ENCODE results near the gene ITIH1. TPM values are rescaled to one million over a fixed set of nuclear protein-coding genes. Genes with fewer than 3 reads are reported as not detected.

Gene ITIH1
- total RNA-seq, 1 experiment from 2014 or later = not detected

GRCh38 chr3:52798978-52799476, 21.6 kb downstream of the ITIH1 start:
- DNase-seq = peak in 1 of 2 experiments; percentile 21
- ChIA-PET POLR2A (no interaction called here), CTCF (interaction anchor here (0.8 to 1.3 kb wide), 3 partner anchors 15 to 22 kb away, joined by 3 to 5 read pairs (median 3); no protein-coding TSS in a partner anchor)
- no peak overlapping the region for H3K4me3 ChIP-seq (ENCODE audit: low read depth, low read length)
- H3K27me3 Mint-ChIP-seq (ENCODE audit: insufficient read depth, unreplicated experiment) = no peaks in the 10 kb centered on the region
- no peaks in the 10 kb centered on the region for H3K27me3 ChIP-seq (replicated peaks; ENCODE audit: control insufficient read depth, insufficient read depth, low read length)
- no peaks in the 10 kb centered on the region for H3K36me3 ChIP-seq (ENCODE audit: control insufficient read depth, insufficient read depth, low read length)
- no peak overlapping the region for H3K27ac Mint-ChIP-seq (ENCODE audit: unreplicated experiment)
- no peaks in the 10 kb centered on the region for H3K9me3 Mint-ChIP-seq (ENCODE audit: unreplicated experiment)
- no peaks in the 10 kb centered on the region for H3K4me1 ChIP-seq
- no peaks in the 10 kb centered on the region for H3K9me3 ChIP-seq
- no peaks in the 10 kb centered on the region for H3K36me3 Mint-ChIP-seq (ENCODE audit: insufficient read depth, unreplicated experiment)
- peak; percentile 5 to 39 for TF ChIP-seq CTCF (IDR thresholded peaks at IDR 0.05; ENCODE audit: insufficient read depth in 1 of 2, low read depth in 1 of 2, low read length in 1 of 2, severe bottlenecking in 1 of 2, unreplicated experiment in 1 of 2)
- H3K4me3 Mint-ChIP-seq (ENCODE audit: unreplicated experiment) = no peak overlapping the region
- BruUV-seq (replicated peaks) = no TSS peak
- H3K4me1 Mint-ChIP-seq (ENCODE audit: low read depth, unreplicated experiment) = peaks cover 8% of the 10 kb centered on the region
- intact Hi-C loops (cut with micrococcal nuclease; ENCODE audit: unreplicated experiment) = no loop called here

GRCh38 chr3:52800079-52800478, 22.7 kb downstream of the ITIH1 start:
- Mint-ChIP-seq H3K4me3 (ENCODE audit: unreplicated experiment) (no peak overlapping the region), H3K9me3 (ENCODE audit: unreplicated experiment) (no peaks in the 10 kb centered on the region), H3K27ac (ENCODE audit: unreplicated experiment) (no peak overlapping the region), H3K27me3 (ENCODE audit: insufficient read depth, unreplicated experiment) (no peaks in the 10 kb centered on the region), H3K4me1 (ENCODE audit: low read depth, unreplicated experiment) (peaks cover 8% of the 10 kb centered on the region), H3K36me3 (ENCODE audit: insufficient read depth, unreplicated experiment) (no peaks in the 10 kb centered on the region)
- Histone ChIP-seq H3K27me3 (replicated peaks; ENCODE audit: control insufficient read depth, insufficient read depth, low read length) (no peaks in the 10 kb centered on the region), H3K4me1 (no peaks in the 10 kb centered on the region), H3K4me3 (ENCODE audit: low read depth, low read length) (no peak overlapping the region), H3K9me3 (no peaks in the 10 kb centered on the region), H3K36me3 (ENCODE audit: control insufficient read depth, insufficient read depth, low read length) (no peaks in the 10 kb centered on the region)
- DNase-seq = no peak
- TF ChIP-seq CTCF (IDR thresholded peaks at IDR 0.05; ENCODE audit: insufficient read depth in 1 of 2, low read depth in 1 of 2, low read length in 1 of 2, severe bottlenecking in 1 of 2, unreplicated experiment in 1 of 2) = no peak
- BruUV-seq (replicated peaks) = no TSS peak
- POLR2A ChIA-PET = no interaction called here
- intact Hi-C loops (cut with micrococcal nuclease; ENCODE audit: unreplicated experiment) = no loop called here
- CTCF ChIA-PET = interaction anchor here (1.3 kb wide), 2 partner anchors 8 to 21 kb away, joined by 3 read pairs; no protein-coding TSS in a partner anchor

- Histone ChIP-seq H3K4me1 (no peaks in the 10 kb centered on the region), H3K9me3 (no peaks in the 10 kb centered on the region), H3K4me3 (ENCODE audit: low read depth, low read length) (no peak overlapping the region), H3K36me3 (ENCODE audit: control insufficient read depth, insufficient read depth, low read length) (no peaks in the 10 kb centered on the region), H3K27me3 (replicated peaks; ENCODE audit: control insufficient read depth, insufficient read depth, low read length) (no peaks in the 10 kb centered on the region)
- H3K4me3 Mint-ChIP-seq (ENCODE audit: unreplicated experiment) = no peak overlapping the region
- DNase-seq = no peak
- ChIA-PET CTCF (no interaction called here), POLR2A (no interaction called here)
- H3K36me3 Mint-ChIP-seq (ENCODE audit: insufficient read depth, unreplicated experiment) = no peaks in the 10 kb centered on the region
- H3K4me1 Mint-ChIP-seq (ENCODE audit: low read depth, unreplicated experiment) = peaks cover 8% of the 10 kb centered on the region
- TF ChIP-seq CTCF (IDR thresholded peaks at IDR 0.05; ENCODE audit: insufficient read depth in 1 of 2, low read depth in 1 of 2, low read length in 1 of 2, severe bottlenecking in 1 of 2, unreplicated experiment in 1 of 2) = no peak
- intact Hi-C loops (cut with micrococcal nuclease; ENCODE audit: unreplicated experiment) = no loop called here
- no peak overlapping the region for H3K27ac Mint-ChIP-seq (ENCODE audit: unreplicated experiment)
- no peaks in the 10 kb centered on the region for H3K27me3 Mint-ChIP-seq (ENCODE audit: insufficient read depth, unreplicated experiment)
- BruUV-seq (replicated peaks) = no TSS peak
- H3K9me3 Mint-ChIP-seq (ENCODE audit: unreplicated experiment) = no peaks in the 10 kb centered on the region
Observed at GRCh38 chr3:52801839-52802238, 24.4 kb downstream of the ITIH1 start.

All from Caco-2 (cell line).